HepG2 (cell line): ENCODE results near the gene ADAMTS17. TPM values are rescaled to one million over a fixed set of nuclear protein-coding genes. Genes with fewer than 3 reads are reported as not detected.

Experiments
- GPN1 ChIP-seq: sonication (generic); formaldehyde crosslinking; IDR thresholded peaks from 2 replicates; pipeline ENCODE4 v1.5.1; 2020; ENCODE audit warnings: missing genetic modification reagents, borderline replicate concordance
- NCOR1 ChIP-seq: fragments of 200-600 bp; sonication (generic); IDR thresholded peaks from 2 replicates; pipeline ENCODE4 v1.7.0; 2017; ENCODE audit warnings: antibody characterized with exemption, low read length, borderline replicate concordance
- SMARCC2 ChIP-seq: fragments of 450-650 bp; IDR thresholded peaks from 2 replicates; pipeline ENCODE4 v1.6.1; 2017; ENCODE audit warnings: antibody characterized with exemption, mild to moderate bottlenecking
- polyA plus RNA-seq, 8 experiments: library from polyadenylated mRNA; depleted of rRNA in 3 of 8; stranded (reverse) in 7 of 8; unstranded in 1 of 8; fragments of >200 nt; fragmentation: Illumina TruSeq in 4 of 8; extraction: Trizol in 4 of 8; gene quantifications; 2 replicates each; pipeline versions ENCODE4 v1.2.1 to v1.2.3, GENCODE V29; 2011 to 2016; ENCODE audit warnings: low read depth in 4 of 8, missing spikeins in 1 of 8, mixed read lengths in 1 of 8; ENCODE audit not compliant: insufficient read depth in 1 of 8
- total RNA-seq, 5 experiments: library from RNA; depleted of rRNA; stranded (reverse); fragments of >200 nt; fragmentation: Illumina TruSeq; extraction: Trizol; gene quantifications; 2 replicates each; pipeline ENCODE4 v1.2.3, GENCODE V29; 2016; ENCODE audit warnings: low read depth in 1 of 5
- TF ChIP-seq, protein P1 (sequence below): sonication (generic); formaldehyde crosslinking; IDR thresholded peaks from 2 replicates; pipeline ENCODE4 v1.9.0; 2021; ENCODE audit warnings: missing genetic modification reagents, borderline replicate concordance
- TF ChIP-seq, protein P2 (sequence below): sonication (generic); formaldehyde crosslinking; IDR thresholded peaks from 2 replicates; pipeline ENCODE4 v1.9.0; 2021; ENCODE audit warnings: mild to moderate bottlenecking, missing genetic modification reagents
- TF ChIP-seq, protein P3 (sequence below): fragments of 450-650 bp; IDR thresholded peaks from 2 replicates; pipeline ENCODE4 v1.6.1; 2017

ADAMTS17 gene
- total and polyA plus RNA-seq, 2 of the 13 experiments (the other 11 are each of a cell fraction or from before 2014, with no cell fraction given), result 0.02 to 0.04 TPM

DNA sequence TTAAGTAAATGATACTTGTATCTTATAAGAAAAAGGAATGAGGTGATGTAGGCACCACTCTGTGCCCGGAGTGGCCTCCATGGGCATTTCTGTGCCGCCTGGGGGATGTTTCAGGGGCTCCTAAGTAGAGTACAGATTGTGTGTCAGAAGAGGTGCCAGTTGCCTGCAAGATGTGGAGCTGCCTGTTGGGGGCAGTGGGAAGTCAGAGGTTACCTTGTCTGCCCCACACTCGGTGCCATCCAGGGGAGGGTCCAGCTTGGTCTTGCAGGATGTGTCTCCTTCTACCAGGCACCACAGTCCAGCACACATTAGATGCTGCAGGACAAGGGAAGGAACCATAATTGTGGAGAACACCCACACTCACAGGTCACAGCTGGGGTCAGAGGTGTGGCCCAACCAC lies 208.8 kb downstream of the ADAMTS17 start (continued):
- TF ChIP-seq, protein P1, sequence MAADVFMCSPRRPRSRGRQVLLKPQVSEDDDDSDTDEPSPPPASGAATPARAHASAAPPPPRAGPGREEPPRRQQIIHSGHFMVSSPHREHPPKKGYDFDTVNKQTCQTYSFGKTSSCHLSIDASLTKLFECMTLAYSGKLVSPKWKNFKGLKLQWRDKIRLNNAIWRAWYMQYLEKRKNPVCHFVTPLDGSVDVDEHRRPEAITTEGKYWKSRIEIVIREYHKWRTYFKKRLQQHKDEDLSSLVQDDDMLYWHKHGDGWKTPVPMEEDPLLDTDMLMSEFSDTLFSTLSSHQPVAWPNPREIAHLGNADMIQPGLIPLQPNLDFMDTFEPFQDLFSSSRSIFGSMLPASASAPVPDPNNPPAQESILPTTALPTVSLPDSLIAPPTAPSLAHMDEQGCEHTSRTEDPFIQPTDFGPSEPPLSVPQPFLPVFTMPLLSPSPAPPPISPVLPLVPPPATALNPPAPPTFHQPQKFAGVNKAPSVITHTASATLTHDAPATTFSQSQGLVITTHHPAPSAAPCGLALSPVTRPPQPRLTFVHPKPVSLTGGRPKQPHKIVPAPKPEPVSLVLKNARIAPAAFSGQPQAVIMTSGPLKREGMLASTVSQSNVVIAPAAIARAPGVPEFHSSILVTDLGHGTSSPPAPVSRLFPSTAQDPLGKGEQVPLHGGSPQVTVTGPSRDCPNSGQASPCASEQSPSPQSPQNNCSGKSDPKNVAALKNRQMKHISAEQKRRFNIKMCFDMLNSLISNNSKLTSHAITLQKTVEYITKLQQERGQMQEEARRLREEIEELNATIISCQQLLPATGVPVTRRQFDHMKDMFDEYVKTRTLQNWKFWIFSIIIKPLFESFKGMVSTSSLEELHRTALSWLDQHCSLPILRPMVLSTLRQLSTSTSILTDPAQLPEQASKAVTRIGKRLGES (CRISPR knock-in tag), result no peak
- no peak for TF ChIP-seq GPN1
- TF ChIP-seq NCOR1, result no peak
- TF ChIP-seq, protein P2, sequence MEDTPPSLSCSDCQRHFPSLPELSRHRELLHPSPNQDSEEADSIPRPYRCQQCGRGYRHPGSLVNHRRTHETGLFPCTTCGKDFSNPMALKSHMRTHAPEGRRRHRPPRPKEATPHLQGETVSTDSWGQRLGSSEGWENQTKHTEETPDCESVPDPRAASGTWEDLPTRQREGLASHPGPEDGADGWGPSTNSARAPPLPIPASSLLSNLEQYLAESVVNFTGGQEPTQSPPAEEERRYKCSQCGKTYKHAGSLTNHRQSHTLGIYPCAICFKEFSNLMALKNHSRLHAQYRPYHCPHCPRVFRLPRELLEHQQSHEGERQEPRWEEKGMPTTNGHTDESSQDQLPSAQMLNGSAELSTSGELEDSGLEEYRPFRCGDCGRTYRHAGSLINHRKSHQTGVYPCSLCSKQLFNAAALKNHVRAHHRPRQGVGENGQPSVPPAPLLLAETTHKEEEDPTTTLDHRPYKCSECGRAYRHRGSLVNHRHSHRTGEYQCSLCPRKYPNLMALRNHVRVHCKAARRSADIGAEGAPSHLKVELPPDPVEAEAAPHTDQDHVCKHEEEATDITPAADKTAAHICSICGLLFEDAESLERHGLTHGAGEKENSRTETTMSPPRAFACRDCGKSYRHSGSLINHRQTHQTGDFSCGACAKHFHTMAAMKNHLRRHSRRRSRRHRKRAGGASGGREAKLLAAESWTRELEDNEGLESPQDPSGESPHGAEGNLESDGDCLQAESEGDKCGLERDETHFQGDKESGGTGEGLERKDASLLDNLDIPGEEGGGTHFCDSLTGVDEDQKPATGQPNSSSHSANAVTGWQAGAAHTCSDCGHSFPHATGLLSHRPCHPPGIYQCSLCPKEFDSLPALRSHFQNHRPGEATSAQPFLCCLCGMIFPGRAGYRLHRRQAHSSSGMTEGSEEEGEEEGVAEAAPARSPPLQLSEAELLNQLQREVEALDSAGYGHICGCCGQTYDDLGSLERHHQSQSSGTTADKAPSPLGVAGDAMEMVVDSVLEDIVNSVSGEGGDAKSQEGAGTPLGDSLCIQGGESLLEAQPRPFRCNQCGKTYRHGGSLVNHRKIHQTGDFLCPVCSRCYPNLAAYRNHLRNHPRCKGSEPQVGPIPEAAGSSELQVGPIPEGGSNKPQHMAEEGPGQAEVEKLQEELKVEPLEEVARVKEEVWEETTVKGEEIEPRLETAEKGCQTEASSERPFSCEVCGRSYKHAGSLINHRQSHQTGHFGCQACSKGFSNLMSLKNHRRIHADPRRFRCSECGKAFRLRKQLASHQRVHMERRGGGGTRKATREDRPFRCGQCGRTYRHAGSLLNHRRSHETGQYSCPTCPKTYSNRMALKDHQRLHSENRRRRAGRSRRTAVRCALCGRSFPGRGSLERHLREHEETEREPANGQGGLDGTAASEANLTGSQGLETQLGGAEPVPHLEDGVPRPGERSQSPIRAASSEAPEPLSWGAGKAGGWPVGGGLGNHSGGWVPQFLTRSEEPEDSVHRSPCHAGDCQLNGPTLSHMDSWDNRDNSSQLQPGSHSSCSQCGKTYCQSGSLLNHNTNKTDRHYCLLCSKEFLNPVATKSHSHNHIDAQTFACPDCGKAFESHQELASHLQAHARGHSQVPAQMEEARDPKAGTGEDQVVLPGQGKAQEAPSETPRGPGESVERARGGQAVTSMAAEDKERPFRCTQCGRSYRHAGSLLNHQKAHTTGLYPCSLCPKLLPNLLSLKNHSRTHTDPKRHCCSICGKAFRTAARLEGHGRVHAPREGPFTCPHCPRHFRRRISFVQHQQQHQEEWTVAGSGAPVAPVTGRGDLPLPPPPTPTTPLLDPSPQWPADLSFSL (CRISPR knock-in tag), result no peak
- no peak for TF ChIP-seq SMARCC2
- TF ChIP-seq, protein P3, sequence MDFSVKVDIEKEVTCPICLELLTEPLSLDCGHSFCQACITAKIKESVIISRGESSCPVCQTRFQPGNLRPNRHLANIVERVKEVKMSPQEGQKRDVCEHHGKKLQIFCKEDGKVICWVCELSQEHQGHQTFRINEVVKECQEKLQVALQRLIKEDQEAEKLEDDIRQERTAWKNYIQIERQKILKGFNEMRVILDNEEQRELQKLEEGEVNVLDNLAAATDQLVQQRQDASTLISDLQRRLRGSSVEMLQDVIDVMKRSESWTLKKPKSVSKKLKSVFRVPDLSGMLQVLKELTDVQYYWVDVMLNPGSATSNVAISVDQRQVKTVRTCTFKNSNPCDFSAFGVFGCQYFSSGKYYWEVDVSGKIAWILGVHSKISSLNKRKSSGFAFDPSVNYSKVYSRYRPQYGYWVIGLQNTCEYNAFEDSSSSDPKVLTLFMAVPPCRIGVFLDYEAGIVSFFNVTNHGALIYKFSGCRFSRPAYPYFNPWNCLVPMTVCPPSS, result no peak
